Loucy (cell line): ENCODE results near the gene PROS1.

Source experiments
- H2AFZ ChIP-seq: fragments of 200-600 bp; sonication (generic); 2 replicates; pipeline ENCODE4 v1.6.0; 2016; ENCODE audit warnings: antibody characterized with exemption, mild to moderate bottlenecking, low read length, moderate library complexity
- H3F3A ChIP-seq: fragments of 200-600 bp; 2 replicates; pipeline ENCODE4 v1.6.0; 2016; ENCODE audit warnings: antibody characterized with exemption, low read depth, mild to moderate bottlenecking
- H3K27me3 ChIP-seq: fragments of 200-600 bp; sonication (generic); 2 replicates; pipeline ENCODE4 v1.6.1; 2014; ENCODE audit warnings: low read length, mild to moderate bottlenecking; ENCODE audit not compliant: insufficient read depth, poor library complexity, severe bottlenecking
- H3K36me3 ChIP-seq: fragments of 200-600 bp; sonication (generic); 2 replicates; pipeline ENCODE4 v1.6.1; 2016; ENCODE audit warnings: low read length; ENCODE audit not compliant: insufficient read depth
- H3K4me1 ChIP-seq: fragments of 200-600 bp; sonication (generic); 2 replicates; pipeline ENCODE4 v1.5.1; 2014; ENCODE audit warnings: low read length, mild to moderate bottlenecking; ENCODE audit not compliant: insufficient read depth, poor library complexity, severe bottlenecking
- H3K4me2 ChIP-seq: fragments of 200-600 bp; sonication (generic); 2 replicates; pipeline ENCODE4 v1.6.0; 2014; ENCODE audit warnings: antibody characterized with exemption, low read length, low read depth, mild to moderate bottlenecking; ENCODE audit not compliant: poor library complexity, severe bottlenecking
- H3K4me3 ChIP-seq: fragments of 200-600 bp; sonication (generic); 2 replicates; pipeline ENCODE4 v1.5.1; 2014; ENCODE audit warnings: low read length, mild to moderate bottlenecking, mixed read lengths; ENCODE audit not compliant: poor library complexity, severe bottlenecking
- H3K79me2 ChIP-seq: fragments of 200-600 bp; sonication (generic); 2 replicates; pipeline ENCODE4 v1.6.1; 2014; ENCODE audit warnings: low read length; ENCODE audit not compliant: insufficient read depth
- H3K9ac ChIP-seq: fragments of 200-600 bp; sonication (generic); 2 replicates; pipeline ENCODE4 v1.6.0; 2014; ENCODE audit warnings: mild to moderate bottlenecking, low read depth, low read length, moderate library complexity; ENCODE audit not compliant: poor library complexity, severe bottlenecking
- H3K9me2 ChIP-seq: fragments of 200-600 bp; sonication (generic); replicated peaks from 2 replicates; pipeline ENCODE4 v1.6.1; 2016; ENCODE audit warnings: low read depth, low read length, mixed read lengths
- H3K9me3 ChIP-seq: fragments of 200-600 bp; sonication (generic); 2 replicates; pipeline ENCODE4 v1.6.1; 2014; ENCODE audit warnings: mild to moderate bottlenecking, antibody characterized with exemption, low read length, low read depth; ENCODE audit not compliant: insufficient read depth
- H4K20me1 ChIP-seq: fragments of 200-600 bp; sonication (generic); 2 replicates; pipeline ENCODE4 v1.6.0; 2014; ENCODE audit warnings: antibody characterized with exemption, low read length, mild to moderate bottlenecking; ENCODE audit not compliant: insufficient read depth, poor library complexity, severe bottlenecking
- CTCF ChIP-seq: fragments of 200-600 bp; sonication (generic); conservative IDR thresholded peaks from 2 replicates; pipeline ENCODE4 v1.5.1; 2014; ENCODE audit warnings: mild to moderate bottlenecking, antibody characterized with exemption, low read length
- EZH2phosphoT487 ChIP-seq: fragments of 200-600 bp; IDR thresholded peaks from 2 replicates; pipeline ENCODE4 v1.6.1; 2018; ENCODE audit warnings: antibody characterized with exemption, mild to moderate bottlenecking, moderate library complexity, borderline replicate concordance

Gene PROS1

DNA sequence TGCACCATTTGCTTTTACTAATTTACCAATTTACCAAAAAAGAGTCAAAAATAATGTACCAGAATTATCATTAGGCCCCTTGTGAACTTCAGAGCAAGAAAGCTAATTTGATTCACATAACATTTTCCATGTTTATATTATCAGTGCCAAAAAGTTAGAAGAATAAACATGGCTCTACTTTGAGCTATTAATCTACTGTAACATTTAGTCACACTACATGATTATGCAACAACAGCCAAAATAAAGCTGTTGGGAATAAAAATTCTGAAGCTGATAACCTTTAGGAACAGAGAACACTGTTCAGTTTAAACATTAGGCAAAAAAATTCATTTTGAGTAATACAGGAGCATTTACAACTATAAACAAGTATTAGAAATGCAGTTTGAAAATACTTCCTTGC is 63.6 kb downstream of the PROS1 start:
- no peak for TF ChIP-seq EZH2phosphoT487
- no peak for TF ChIP-seq CTCF
- Histone ChIP-seq H3K4me1 (no peaks in the 10 kb centered on the region), H3K4me2 (no peak overlapping the region), H3K36me3 (no peaks in the 10 kb centered on the region), H2AFZ (no peak overlapping the region), H3K9me3 (no peaks in the 10 kb centered on the region; the same call in 1 of the 2 replicates), H3K27me3 (no peaks in the 10 kb centered on the region), H3K9ac (no peak overlapping the region), H3K9me2 (no peaks in the 10 kb centered on the region), H3K79me2 (no peaks in the 10 kb centered on the region), H3K4me3 (no peak overlapping the region), H4K20me1 (no peaks in the 10 kb centered on the region), H3F3A (no peaks in the 10 kb centered on the region)

DNA sequence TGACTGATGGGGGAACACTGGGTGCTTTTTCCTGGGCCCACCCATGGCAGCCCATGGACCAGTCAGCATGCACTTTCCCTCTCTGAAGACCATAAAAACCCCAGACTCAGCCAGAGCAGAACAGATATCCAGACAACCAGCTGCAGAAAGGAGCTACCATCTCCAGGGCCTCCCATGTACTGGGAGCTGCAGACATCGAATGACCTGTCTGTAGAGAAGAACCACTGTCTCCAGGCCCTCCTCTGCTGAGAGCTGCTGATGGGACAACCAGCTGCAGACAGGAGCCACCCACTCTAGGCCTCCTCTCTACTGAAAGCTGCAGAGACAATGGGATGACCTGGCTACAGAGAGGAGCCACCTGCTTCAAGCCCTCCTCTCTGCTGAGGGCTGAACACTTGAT is 66.6 kb downstream of the PROS1 start:
- TF ChIP-seq CTCF: no peak
- no peak for TF ChIP-seq EZH2phosphoT487
- Histone ChIP-seq H3F3A (no peaks in the 10 kb centered on the region), H3K79me2 (no peaks in the 10 kb centered on the region), H2AFZ (no peak overlapping the region), H3K4me3 (no peak overlapping the region), H3K4me1 (no peaks in the 10 kb centered on the region), H3K9me2 (no peaks in the 10 kb centered on the region), H3K36me3 (no peaks in the 10 kb centered on the region), H3K27me3 (no peaks in the 10 kb centered on the region), H4K20me1 (no peaks in the 10 kb centered on the region), H3K9ac (no peak overlapping the region), H3K4me2 (no peak overlapping the region), H3K9me3 (no peaks in the 10 kb centered on the region; the same call in 1 of the 2 replicates)

- no peak for TF ChIP-seq CTCF
- no peak for TF ChIP-seq EZH2phosphoT487
- H3K4me1 ChIP-seq: no peaks in the 10 kb centered on the region
- no peak overlapping the region for H3K4me2 ChIP-seq
- H3K9me2 ChIP-seq: no peaks in the 10 kb centered on the region
- H3K9me3 ChIP-seq: no peaks in the 10 kb centered on the region; the same call in 1 of the 2 replicates
- no peaks in the 10 kb centered on the region for H3K27me3 ChIP-seq
- H4K20me1 ChIP-seq: no peaks in the 10 kb centered on the region
- H3K9ac ChIP-seq: no peak overlapping the region
- H3F3A ChIP-seq: no peaks in the 10 kb centered on the region
- H3K79me2 ChIP-seq: no peaks in the 10 kb centered on the region
- no peak overlapping the region for H2AFZ ChIP-seq
- H3K36me3 ChIP-seq: no peaks in the 10 kb centered on the region
- no peak overlapping the region for H3K4me3 ChIP-seq
Measured at GRCh38 chr3:93906245-93906644, 67.5 kb downstream of the PROS1 start.
